IPS DF 4.7 (cell line): ENCODE results near the gene SURF1.
"Not testable (repeated sequence)": the region's sequence is repeated elsewhere in the genome, so short reads cannot be mapped to it uniquely, and the experiment has no call there.

Experiments used
- DNase-seq: peaks from one replicate; pipeline ENCODE4 v3.0.0-alpha.2; 2013; ENCODE audit warnings: low spot score; ENCODE audit errors: extremely low read depth

Gene SURF1

GRCh38 chr9:133345596-133345995 lies 10.7 kb downstream of the SURF1 start:
- no peak for DNase-seq

- no peak for DNase-seq
Measured at GRCh38 chr9:133344979-133345378, 11.3 kb downstream of the SURF1 start.

- no peak for DNase-seq
Measured at GRCh38 chr9:133344071-133344470, 12.2 kb downstream of the SURF1 start.

- DNase-seq = no peak
Measured at GRCh38 chr9:133342570-133342969, 13.7 kb downstream of the SURF1 start.

GRCh38 chr9:133342069-133342406 lies 14.2 kb downstream of the SURF1 start:
- no peak for DNase-seq

- no peak for DNase-seq
Measured at GRCh38 chr9:133341369-133342068, 14.8 kb downstream of the SURF1 start.

- no peak for DNase-seq
Measured at GRCh38 chr9:133340916-133341315, 15.4 kb downstream of the SURF1 start.

GRCh38 chr9:133340256-133340655 lies 16.0 kb downstream of the SURF1 start:
- DNase-seq = no peak

GRCh38 chr9:133339641-133340040 lies 16.6 kb downstream of the SURF1 start:
- no peak for DNase-seq

- DNase-seq = no peak
Measured at GRCh38 chr9:133335924-133336811, 20.1 kb downstream of the SURF1 start, which contains the start of gene SURF6. Gene SURF6 (minus strand): TSS chr9:133336188. CDS start chr9:133336132, 56 bp downstream.

- not testable (repeated sequence) for DNase-seq
Measured at GRCh38 chr9:133334888-133335287, 21.4 kb downstream of the SURF1 start.

- DNase-seq = no peak
Measured at GRCh38 chr9:133334161-133334560, 22.1 kb downstream of the SURF1 start.

- no peak for DNase-seq
Measured at GRCh38 chr9:133333566-133333965, 22.7 kb downstream of the SURF1 start.

- DNase-seq = no peak
Measured at GRCh38 chr9:133333011-133333410, 23.3 kb downstream of the SURF1 start.

GRCh38 chr9:133332381-133332730 lies 23.9 kb downstream of the SURF1 start:
- DNase-seq = no peak

- no peak for DNase-seq
Measured at GRCh38 chr9:133331641-133332380, 24.5 kb downstream of the SURF1 start.

GRCh38 chr9:133331221-133331620 lies 25.1 kb downstream of the SURF1 start:
- DNase-seq = no peak

- DNase-seq = not testable (repeated sequence)
Measured at GRCh38 chr9:133329306-133330156, 26.8 kb downstream of the SURF1 start.

GRCh38 chr9:133327834-133328484 lies 28.3 kb downstream of the SURF1 start:
- DNase-seq = no peak

GRCh38 chr9:133327021-133327420 lies 29.3 kb downstream of the SURF1 start:
- DNase-seq = not testable (repeated sequence)
